RCC 7860 (cell line): ENCODE data around the gene SLC25A51.

Experiments
- DNase-seq: peaks from one replicate; pipeline ENCODE4 v3.0.0-alpha.2; 2015; ENCODE audit warnings: low spot score
- FAIRE-seq: peaks from 2 replicates; lab custom pipeline; 2012; peaks lifted over from hg19 to GRCh38; lab: Jason Lieb, UNC

SLC25A51 gene

GRCh38 chr9:37856551-37856950, 47.4 kb downstream of the SLC25A51 start:
- FAIRE-seq (no peak), DNase-seq (no peak)

DNA sequence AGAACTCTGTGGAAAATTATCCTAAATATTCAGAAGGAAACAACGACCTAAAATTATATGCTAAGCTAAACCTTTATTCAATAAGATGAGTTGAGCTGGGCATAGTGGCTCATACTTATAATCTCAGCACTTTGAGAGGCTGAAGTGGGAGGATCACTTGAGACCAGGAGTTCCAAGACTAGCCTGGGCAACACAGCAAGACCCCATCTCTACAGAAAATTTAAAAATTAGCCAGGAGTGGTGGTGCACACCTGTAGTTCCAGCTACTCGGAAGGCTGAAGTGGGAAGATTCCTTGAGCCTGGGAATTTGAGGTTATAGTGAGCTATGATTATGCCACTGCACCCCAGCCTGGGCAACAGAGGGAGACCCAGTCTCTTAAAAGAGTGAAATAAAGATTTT, 51.7 kb downstream of the SLC25A51 start:
- DNase-seq (no peak), FAIRE-seq (no peak)

DNA sequence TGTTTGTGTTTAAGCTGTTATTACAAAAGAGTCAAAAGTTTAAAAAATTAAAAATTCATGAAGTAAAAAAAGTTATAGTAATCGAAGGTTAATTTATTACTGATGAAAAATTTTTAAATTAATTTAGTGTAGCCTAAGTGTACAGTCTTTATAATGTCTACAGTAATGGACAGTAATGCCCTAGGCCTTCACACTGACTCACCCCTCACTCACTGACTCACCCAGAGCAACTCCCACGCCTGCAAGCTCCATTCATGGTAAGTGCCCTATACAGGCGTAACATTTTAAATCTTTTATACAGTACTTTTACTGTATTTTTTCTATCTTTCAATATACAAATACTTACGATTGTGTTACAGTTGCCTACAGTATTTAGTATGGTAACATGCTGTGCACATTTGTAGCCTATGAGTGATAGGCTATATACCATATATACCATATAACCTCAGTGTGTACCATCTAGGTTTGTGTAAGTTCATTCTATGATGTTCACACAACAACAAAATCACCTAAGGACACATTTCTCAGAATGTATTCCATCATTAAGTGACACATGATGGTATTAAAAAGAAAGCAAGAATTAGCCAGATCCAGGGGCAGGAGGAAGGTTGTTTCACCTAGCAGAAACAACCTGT, 63.2 kb downstream of the SLC25A51 start:
- peak; percentile 91 for FAIRE-seq
- DNase-seq: peak; percentile 53

DNA sequence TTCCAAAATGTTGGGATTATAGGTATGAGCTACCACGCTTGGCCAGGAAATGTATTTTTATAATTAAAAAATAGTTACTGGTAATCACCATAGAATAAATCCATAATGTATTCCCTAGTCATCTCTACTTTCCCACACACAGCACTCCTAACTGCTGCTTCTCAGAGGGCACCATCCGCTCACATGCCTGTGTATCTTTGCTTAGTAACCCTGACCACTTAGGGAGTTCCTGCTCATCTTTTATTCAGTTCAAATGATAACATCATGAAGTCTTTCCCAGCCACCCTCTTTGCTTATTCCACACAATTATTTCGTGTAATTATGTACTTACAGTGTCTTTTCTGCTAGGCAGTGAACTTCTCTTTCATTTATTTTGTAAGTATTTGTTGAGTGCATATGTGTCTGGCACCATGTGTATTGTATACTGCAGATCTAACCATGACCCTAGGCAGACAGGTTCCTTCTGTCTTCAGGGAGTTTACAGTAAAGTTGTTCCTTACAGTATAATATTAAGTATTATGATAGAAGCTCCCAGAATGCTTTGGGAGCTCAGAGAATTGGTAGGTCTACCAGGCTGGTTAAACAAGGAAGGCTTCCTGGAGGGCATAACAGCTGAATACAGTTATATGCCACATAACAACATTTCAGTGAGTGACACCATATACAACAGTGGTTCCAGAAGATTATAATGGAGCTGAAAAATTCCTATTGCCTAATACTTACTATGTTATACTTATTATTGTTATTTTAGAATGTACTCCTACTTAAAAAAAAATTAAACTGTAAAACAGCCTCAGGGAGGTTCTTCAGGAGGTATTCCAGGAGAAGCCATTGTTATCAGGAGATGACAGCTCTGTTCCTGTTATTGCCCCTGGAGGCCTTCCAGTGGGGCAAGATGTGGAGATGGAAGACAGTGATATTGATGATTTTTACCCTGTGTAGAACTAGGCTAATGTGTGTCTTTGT, 64.1 kb downstream of the SLC25A51 start:
- DNase-seq (no peak), FAIRE-seq (no peak)
